OCI-LY3 (cell line): ENCODE measurements around the gene LSM14B.

ENCODE experiments used
- H2AFZ ChIP-seq: fragments of 200-600, 300-600 bp; shearing (Covaris generic); 2 replicates; pipeline ENCODE4 v1.6.0; 2014; ENCODE audit warnings: antibody characterized with exemption, low read depth, low read length
- H3K27ac ChIP-seq: fragments of 200-600, 300-600 bp; sonication (generic); 2 replicates; pipeline ENCODE4 v1.5.1; 2014; ENCODE audit warnings: mild to moderate bottlenecking, low read length, moderate library complexity, mixed read lengths
- H3K27me3 ChIP-seq: fragments of 200-600, 300-600 bp; sonication (generic); 2 replicates; pipeline ENCODE4 v1.6.1; 2014; ENCODE audit warnings: low read depth, low read length, mixed read lengths
- H3K36me3 ChIP-seq: fragments of 200-600, 300-600 bp; sonication (generic); replicated peaks from 2 replicates; pipeline ENCODE3; 2014; ENCODE audit warnings: low read depth, low read length, mixed read lengths
- H3K4me1 ChIP-seq: fragments of 300-600, 200-600 bp; sonication (generic); 2 replicates; pipeline ENCODE4 v1.6.1; 2014; ENCODE audit warnings: low read length, mixed read lengths
- H3K4me2 ChIP-seq: fragments of 200-600, 300-600 bp; sonication (generic); 2 replicates; pipeline ENCODE4 v1.6.1; 2014; ENCODE audit warnings: low read length, mixed read lengths
- H3K4me3 ChIP-seq: fragments of 300-600, 200-600 bp; sonication (generic); 2 replicates; pipeline ENCODE4 v1.5.1; 2014; ENCODE audit warnings: antibody characterized with exemption, mild to moderate bottlenecking, low read length, moderate library complexity
- H3K79me2 ChIP-seq: fragments of 300-600, 200-600 bp; shearing (Covaris generic); 2 replicates; pipeline ENCODE4 v1.6.1; 2014; ENCODE audit warnings: mild to moderate bottlenecking, low read length, mixed read lengths
- H3K9ac ChIP-seq: fragments of 300-600, 200-600 bp; shearing (Covaris generic); 2 replicates; pipeline ENCODE4 v1.6.0; 2014; ENCODE audit warnings: mild to moderate bottlenecking, low read length, moderate library complexity
- H3K9me3 ChIP-seq: fragments of 200-600, 300-600 bp; shearing (Covaris generic); 2 replicates; pipeline ENCODE4 v1.6.1; 2014; ENCODE audit warnings: low read length, mixed read lengths; ENCODE audit not compliant: insufficient read depth
- H4K20me1 ChIP-seq: fragments of 200-600, 300-600 bp; sonication (generic); 2 replicates; pipeline ENCODE4 v1.6.1; 2016; ENCODE audit warnings: low read length, mixed read lengths; ENCODE audit not compliant: insufficient read depth
- CTCF ChIP-seq: fragments of 200-600, 300-600 bp; sonication (generic); IDR thresholded peaks from 2 replicates; pipeline ENCODE4 v1.5.1; 2014; ENCODE audit warnings: antibody characterized with exemption, low read length, low read depth
- EZH2phosphoT487 ChIP-seq: fragments of 200-600 bp; shearing (Covaris generic); IDR thresholded peaks from 2 replicates; pipeline ENCODE4 v1.6.1; 2018; ENCODE audit warnings: antibody characterized with exemption, mixed run types, low read depth

Gene LSM14B

GRCh38 chr20:62164879-62165761, 42.8 kb downstream of the LSM14B start:
- H3K27me3 ChIP-seq, result no peaks in the 10 kb centered on the region
- H3K79me2 ChIP-seq, result no peaks in the 10 kb centered on the region
- no peaks in the 10 kb centered on the region for H3K9me3 ChIP-seq
- H3K9ac ChIP-seq, result no peak overlapping the region
- no peak for TF ChIP-seq EZH2phosphoT487
- no peak for TF ChIP-seq CTCF
- no peak overlapping the region for H3K4me3 ChIP-seq
- H2AFZ ChIP-seq, result no peak overlapping the region
- H3K36me3 ChIP-seq, result peaks cover 4% of the 10 kb centered on the region
- H4K20me1 ChIP-seq, result no peaks in the 10 kb centered on the region
- H3K27ac ChIP-seq, result no peak overlapping the region
- no peak overlapping the region for H3K4me2 ChIP-seq
- no peaks in the 10 kb centered on the region for H3K4me1 ChIP-seq

GRCh38 chr20:62165762-62166399, 43.6 kb downstream of the LSM14B start:
- Histone ChIP-seq H3K4me2 (no peak overlapping the region), H3K27ac (no peak overlapping the region), H3K9me3 (no peaks in the 10 kb centered on the region), H3K4me1 (no peaks in the 10 kb centered on the region), H4K20me1 (no peaks in the 10 kb centered on the region), H3K4me3 (no peak overlapping the region), H3K9ac (no peak overlapping the region), H3K79me2 (no peaks in the 10 kb centered on the region), H2AFZ (no peak overlapping the region), H3K36me3 (peaks cover 4% of the 10 kb centered on the region), H3K27me3 (no peaks in the 10 kb centered on the region)
- TF ChIP-seq EZH2phosphoT487 (no peak), CTCF (no peak)

- TF ChIP-seq CTCF (no peak), EZH2phosphoT487 (no peak)
- Histone ChIP-seq H3K79me2 (no peaks in the 10 kb centered on the region), H3K4me3 (no peak overlapping the region), H4K20me1 (no peaks in the 10 kb centered on the region), H3K4me1 (no peaks in the 10 kb centered on the region), H3K36me3 (no peaks in the 10 kb centered on the region), H3K27ac (no peak overlapping the region), H3K9ac (no peak overlapping the region), H2AFZ (no peak overlapping the region), H3K27me3 (no peaks in the 10 kb centered on the region), H3K4me2 (no peak overlapping the region), H3K9me3 (no peaks in the 10 kb centered on the region)
These were observed 45.2 kb downstream of the LSM14B start for GRCh38 chr20:62167474-62167873.

- Histone ChIP-seq H3K36me3 (no peaks in the 10 kb centered on the region), H3K79me2 (no peaks in the 10 kb centered on the region)
These were observed 45.8 kb downstream of the LSM14B start for GRCh38 chr20:62168061-62168460.

More at GRCh38 chr20:62168061-62168460, 45.8 kb downstream of the LSM14B start:
- Histone ChIP-seq H2AFZ (no peak overlapping the region), H3K9ac (no peak overlapping the region), H3K9me3 (no peaks in the 10 kb centered on the region), H3K27me3 (no peaks in the 10 kb centered on the region), H3K4me3 (no peak overlapping the region), H3K27ac (no peak overlapping the region), H3K4me1 (no peaks in the 10 kb centered on the region), H4K20me1 (no peaks in the 10 kb centered on the region), H3K4me2 (no peak overlapping the region)
- no peak for TF ChIP-seq CTCF
- TF ChIP-seq EZH2phosphoT487, result no peak
